RWPE2 (cell line): ENCODE results near the gene EYA3.

Source experiments
- ATAC-seq: fragments of 200-7000 bp; cut with Tn5 transposase; 3 replicates; pipeline ENCODE4 v1.9.1; 2021; ENCODE audit warnings: low read depth
- DNase-seq: peaks from one replicate; pipeline ENCODE4 v3.0.0-alpha.2; 2020; ENCODE audit warnings: low spot score
- H3K27ac ChIP-seq: fragments of 450-650 bp; 2 replicates; pipeline ENCODE4 v1.5.1; 2017; ENCODE audit warnings: mild to moderate bottlenecking; ENCODE audit not compliant: poor library complexity, severe bottlenecking
- H3K27me3 ChIP-seq: fragments of 250-450 bp; sonication (Bioruptor Pico); 2 replicates; pipeline ENCODE4 v1.5.1; 2021; ENCODE audit warnings: mild to moderate bottlenecking, moderate library complexity; ENCODE audit not compliant: insufficient read depth, poor library complexity, severe bottlenecking
- H3K36me3 ChIP-seq: fragments of 250-450 bp; sonication (Bioruptor Pico); 2 replicates; pipeline ENCODE4 v1.5.1; 2020; ENCODE audit warnings: low read depth, mild to moderate bottlenecking, moderate library complexity
- H3K4me1 ChIP-seq: fragments of 250-450 bp; sonication (Bioruptor Pico); 2 replicates; pipeline ENCODE4 v1.5.1; 2021; ENCODE audit warnings: mild to moderate bottlenecking, moderate library complexity; ENCODE audit not compliant: insufficient read depth, poor library complexity, severe bottlenecking
- H3K4me3 ChIP-seq: fragments of 250-450 bp; sonication (Bioruptor Pico); 2 replicates; pipeline ENCODE4 v1.5.1; 2021; ENCODE audit warnings: mild to moderate bottlenecking, moderate library complexity; ENCODE audit not compliant: severe bottlenecking
- H3K9me3 ChIP-seq: fragments of 250-450 bp; sonication (Bioruptor Pico); 2 replicates; pipeline ENCODE4 v1.5.1; 2021; ENCODE audit warnings: mild to moderate bottlenecking, moderate library complexity; ENCODE audit not compliant: severe bottlenecking
- CTCF ChIP-seq: fragments of 450-650 bp; IDR thresholded peaks from one replicate; pipeline ENCODE4 v1.5.1; 2017; ENCODE audit warnings: mild to moderate bottlenecking, moderate library complexity; ENCODE audit not compliant: poor library complexity, severe bottlenecking

Gene EYA3

GRCh38 chr1:28074892-28075511 is 13.4 kb downstream of the EYA3 start:
- no peaks in the 10 kb centered on the region for H3K27me3 ChIP-seq
- H3K27ac ChIP-seq: no peak overlapping the region
- TF ChIP-seq CTCF: no peak
- no peaks in the 10 kb centered on the region for H3K9me3 ChIP-seq
- H3K4me3 ChIP-seq: no peak overlapping the region
- ATAC-seq (no peak), DNase-seq (no peak)
- peaks cover 11% of the 10 kb centered on the region for H3K4me1 ChIP-seq
- H3K36me3 ChIP-seq: peaks cover 21% of the 10 kb centered on the region

GRCh38 chr1:28073867-28074266 is 14.5 kb downstream of the EYA3 start:
- no peak for DNase-seq
- H3K27me3 ChIP-seq: no peaks in the 10 kb centered on the region
- no peak for TF ChIP-seq CTCF
- H3K4me3 ChIP-seq: no peak overlapping the region
- peaks cover 7% of the 10 kb centered on the region for H3K4me1 ChIP-seq
- no peaks in the 10 kb centered on the region for H3K9me3 ChIP-seq
- H3K27ac ChIP-seq: no peak overlapping the region
- peaks cover 12% of the 10 kb centered on the region; the same call in 1 of the 2 replicates for H3K36me3 ChIP-seq
- ATAC-seq: no peak

GRCh38 chr1:28071813-28072212 is 16.6 kb downstream of the EYA3 start:
- TF ChIP-seq CTCF: no peak
- Histone ChIP-seq H3K36me3 (peaks cover 4% of the 10 kb centered on the region; the same call in 1 of the 2 replicates), H3K9me3 (no peaks in the 10 kb centered on the region), H3K27ac (no peak overlapping the region), H3K4me1 (peaks cover 18% of the 10 kb centered on the region), H3K4me3 (no peak overlapping the region), H3K27me3 (no peaks in the 10 kb centered on the region)
- no peak for DNase-seq
- no peak for ATAC-seq

GRCh38 chr1:28070725-28071593 is 17.5 kb downstream of the EYA3 start:
- Histone ChIP-seq H3K36me3 (peaks cover 4% of the 10 kb centered on the region; the same call in 1 of the 2 replicates), H3K4me3 (no peak overlapping the region), H3K4me1 (peaks cover 26% of the 10 kb centered on the region), H3K9me3 (no peaks in the 10 kb centered on the region), H3K27ac (no peak overlapping the region), H3K27me3 (no peaks in the 10 kb centered on the region)
- TF ChIP-seq CTCF: no peak
- no peak for DNase-seq
- ATAC-seq: no peak
